KMS-11 (cell line): ENCODE results near the gene FTL.

Source experiments
- H2AFZ ChIP-seq: fragments of 200-600 bp; sonication (generic); 2 replicates; pipeline ENCODE4 v1.6.1; 2016; ENCODE audit warnings: antibody characterized with exemption, mixed run types, low read depth
- H3K27ac ChIP-seq: fragments of 200-600 bp; sonication (generic); 2 replicates; pipeline ENCODE4 v1.6.1; 2016; ENCODE audit warnings: mild to moderate bottlenecking, mixed run types
- H3K27me3 ChIP-seq: fragments of 200-600 bp; sonication (generic); 2 replicates; pipeline ENCODE4 v1.6.1; 2017; ENCODE audit warnings: mild to moderate bottlenecking, low read depth, mixed run types, moderate library complexity; ENCODE audit not compliant: insufficient read depth
- H3K36me3 ChIP-seq: fragments of 200-600 bp; sonication (generic); 2 replicates; pipeline ENCODE4 v1.6.1; 2017; ENCODE audit warnings: mild to moderate bottlenecking, mixed run types; ENCODE audit not compliant: insufficient read depth
- H3K4me1 ChIP-seq: fragments of 200-600 bp; sonication (generic); 2 replicates; pipeline ENCODE4 v1.6.1; 2016; ENCODE audit warnings: mild to moderate bottlenecking, low read depth, mixed run types; ENCODE audit not compliant: poor library complexity, severe bottlenecking
- H3K4me2 ChIP-seq: fragments of 200-600 bp; sonication (generic); 2 replicates; pipeline ENCODE4 v1.7.0; 2016; ENCODE audit warnings: mild to moderate bottlenecking, mixed run types
- H3K4me3 ChIP-seq: fragments of 200-600 bp; sonication (generic); IDR thresholded peaks from 2 replicates; pipeline ENCODE4 v1.6.1; 2017; ENCODE audit warnings: low read depth, low read length, mixed read lengths; ENCODE audit not compliant: insufficient read depth
- H3K79me2 ChIP-seq: fragments of 200-600 bp; sonication (generic); 2 replicates; pipeline ENCODE4 v1.6.1; 2016; ENCODE audit warnings: low read depth, mixed run types; ENCODE audit not compliant: insufficient read depth
- H3K9ac ChIP-seq: fragments of 200-600 bp; sonication (generic); 2 replicates; pipeline ENCODE4 v1.6.1; 2016; ENCODE audit warnings: mild to moderate bottlenecking, mixed run types
- H4K20me1 ChIP-seq: fragments of 200-600 bp; sonication (generic); 2 replicates; pipeline ENCODE4 v1.6.1; 2016; ENCODE audit warnings: mild to moderate bottlenecking, mixed run types; ENCODE audit not compliant: insufficient read depth
- TF ChIP-seq, protein P1 (sequence below): fragments of 200-600 bp; sonication (generic); conservative IDR thresholded peaks from 2 replicates; pipeline ENCODE4 v1.6.1; 2017; ENCODE audit warnings: low read depth, mild to moderate bottlenecking, antibody characterized with exemption, low read length, moderate library complexity, mixed read lengths

Gene FTL

DNA sequence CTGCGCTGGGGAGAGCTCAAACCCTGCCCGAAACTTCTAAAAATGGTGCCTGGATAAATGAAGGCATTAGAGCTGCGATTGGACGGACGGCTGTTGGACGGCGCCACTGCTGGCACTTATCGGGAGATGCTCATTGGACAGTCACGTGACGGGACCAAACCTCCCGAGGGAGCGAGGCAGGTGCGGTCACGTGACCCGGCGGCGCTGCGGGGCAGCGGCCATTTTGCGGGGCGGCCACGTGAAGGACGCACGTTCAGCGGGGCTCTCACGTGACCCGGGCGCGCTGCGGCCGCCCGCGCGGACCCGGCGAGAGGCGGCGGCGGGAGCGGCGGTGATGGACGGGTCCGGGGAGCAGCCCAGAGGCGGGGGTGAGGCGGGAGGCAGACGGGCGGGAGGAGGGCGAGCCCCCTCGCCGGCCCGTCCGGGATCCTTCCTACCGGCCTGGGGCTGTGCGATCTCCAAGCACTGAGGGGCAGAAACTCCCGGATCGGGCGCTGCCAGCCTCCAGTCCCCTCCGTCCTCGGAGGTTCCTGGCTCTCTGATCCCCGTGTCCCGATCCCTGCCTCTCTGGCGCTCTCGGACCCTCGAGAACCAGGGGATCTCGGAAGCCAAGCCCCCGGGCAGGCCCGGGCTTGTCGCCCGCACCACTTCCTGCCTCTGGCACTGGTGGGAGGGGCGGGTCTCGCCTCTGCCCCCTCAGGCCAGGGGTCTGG is 10.4 kb upstream of the FTL start, which contains the start of gene BAX:
TSS of gene BAX (plus strand) at position 281 of the 713 bp plus-strand sequence. CDS start at position 335, 54 bp downstream.
- H3K36me3 ChIP-seq: no peaks in the 10 kb centered on the region
- H3K4me3 ChIP-seq: no peak within 1 kb of the TSS
- H4K20me1 ChIP-seq: no peaks in the 10 kb centered on the region
- TF ChIP-seq, protein P1, sequence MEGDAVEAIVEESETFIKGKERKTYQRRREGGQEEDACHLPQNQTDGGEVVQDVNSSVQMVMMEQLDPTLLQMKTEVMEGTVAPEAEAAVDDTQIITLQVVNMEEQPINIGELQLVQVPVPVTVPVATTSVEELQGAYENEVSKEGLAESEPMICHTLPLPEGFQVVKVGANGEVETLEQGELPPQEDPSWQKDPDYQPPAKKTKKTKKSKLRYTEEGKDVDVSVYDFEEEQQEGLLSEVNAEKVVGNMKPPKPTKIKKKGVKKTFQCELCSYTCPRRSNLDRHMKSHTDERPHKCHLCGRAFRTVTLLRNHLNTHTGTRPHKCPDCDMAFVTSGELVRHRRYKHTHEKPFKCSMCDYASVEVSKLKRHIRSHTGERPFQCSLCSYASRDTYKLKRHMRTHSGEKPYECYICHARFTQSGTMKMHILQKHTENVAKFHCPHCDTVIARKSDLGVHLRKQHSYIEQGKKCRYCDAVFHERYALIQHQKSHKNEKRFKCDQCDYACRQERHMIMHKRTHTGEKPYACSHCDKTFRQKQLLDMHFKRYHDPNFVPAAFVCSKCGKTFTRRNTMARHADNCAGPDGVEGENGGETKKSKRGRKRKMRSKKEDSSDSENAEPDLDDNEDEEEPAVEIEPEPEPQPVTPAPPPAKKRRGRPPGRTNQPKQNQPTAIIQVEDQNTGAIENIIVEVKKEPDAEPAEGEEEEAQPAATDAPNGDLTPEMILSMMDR: no peak
- H3K27me3 ChIP-seq: no peaks in the 10 kb centered on the region
- H3K9ac ChIP-seq: peak within 1 kb of the TSS; percentile 79
- H3K79me2 ChIP-seq: peaks cover 10% of the 10 kb centered on the region; the same call in 1 of the 2 replicates
- peaks cover 11% of the 10 kb centered on the region for H3K4me1 ChIP-seq
- peak within 1 kb of the TSS; percentile 72 for H3K4me2 ChIP-seq
- peak within 1 kb of the TSS; percentile 37; the same call in 1 of the 2 replicates for H3K27ac ChIP-seq
- H2AFZ ChIP-seq: peak within 1 kb of the TSS; percentile 91

DNA sequence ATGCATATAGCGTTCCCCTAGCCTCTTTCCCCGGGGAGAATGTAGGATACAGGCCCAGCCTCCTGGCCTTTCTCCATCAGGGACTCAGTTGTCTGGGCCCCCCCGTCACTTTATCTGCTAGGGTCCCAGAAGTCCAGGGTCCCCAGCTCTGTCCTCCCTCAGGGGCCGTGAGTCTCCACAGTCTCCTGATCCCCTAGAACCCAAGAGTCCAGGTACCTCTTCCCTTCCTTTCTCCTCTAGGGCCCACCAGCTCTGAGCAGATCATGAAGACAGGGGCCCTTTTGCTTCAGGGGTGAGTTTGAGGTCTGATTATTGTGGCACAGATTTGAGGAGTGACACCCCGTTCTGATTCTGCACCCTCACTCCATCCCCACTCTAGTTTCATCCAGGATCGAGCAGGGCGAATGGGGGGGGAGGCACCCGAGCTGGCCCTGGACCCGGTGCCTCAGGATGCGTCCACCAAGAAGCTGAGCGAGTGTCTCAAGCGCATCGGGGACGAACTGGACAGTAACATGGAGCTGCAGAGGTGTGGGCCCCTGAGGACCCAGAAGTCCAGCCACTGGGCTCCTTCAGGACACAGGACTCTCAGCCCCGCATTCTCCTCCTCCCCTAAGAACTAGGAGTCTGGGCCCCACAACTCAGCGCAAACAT is 9.7 kb upstream of the FTL start:
- Histone ChIP-seq H3K36me3 (no peaks in the 10 kb centered on the region), H3K9ac (peak overlapping the region; percentile 79), H4K20me1 (no peaks in the 10 kb centered on the region), H3K4me2 (peak overlapping the region; percentile 72), H3K27ac (peak overlapping the region; percentile 37; the same call in 1 of the 2 replicates), H3K4me1 (peaks cover 11% of the 10 kb centered on the region), H3K27me3 (no peaks in the 10 kb centered on the region), H3K4me3 (no peak overlapping the region), H3K79me2 (peaks cover 10% of the 10 kb centered on the region; the same call in 1 of the 2 replicates), H2AFZ (peak overlapping the region; percentile 91)
- TF ChIP-seq, protein P1: no peak

DNA sequence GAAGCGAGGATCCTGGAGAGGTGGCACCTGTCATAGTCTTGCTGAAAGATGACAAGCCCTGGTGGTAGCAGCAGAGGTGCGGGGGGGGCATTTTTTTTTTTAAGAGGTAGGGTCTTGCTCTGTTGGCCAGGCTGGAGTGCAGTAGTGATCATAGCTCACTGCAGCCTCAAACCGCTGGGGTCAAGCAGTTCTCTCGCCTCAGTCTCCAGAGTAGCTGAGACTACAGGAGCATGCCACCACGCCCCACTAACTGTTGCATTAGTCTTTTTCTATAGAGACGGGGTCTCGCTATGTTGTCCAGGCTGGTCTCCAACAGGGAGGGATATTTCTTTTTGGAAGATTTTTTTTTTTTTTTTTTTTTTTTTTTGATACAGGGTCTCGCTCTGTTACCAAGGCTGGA is 7.1 kb upstream of the FTL start:
- no peak overlapping the region for H3K4me3 ChIP-seq

DNA sequence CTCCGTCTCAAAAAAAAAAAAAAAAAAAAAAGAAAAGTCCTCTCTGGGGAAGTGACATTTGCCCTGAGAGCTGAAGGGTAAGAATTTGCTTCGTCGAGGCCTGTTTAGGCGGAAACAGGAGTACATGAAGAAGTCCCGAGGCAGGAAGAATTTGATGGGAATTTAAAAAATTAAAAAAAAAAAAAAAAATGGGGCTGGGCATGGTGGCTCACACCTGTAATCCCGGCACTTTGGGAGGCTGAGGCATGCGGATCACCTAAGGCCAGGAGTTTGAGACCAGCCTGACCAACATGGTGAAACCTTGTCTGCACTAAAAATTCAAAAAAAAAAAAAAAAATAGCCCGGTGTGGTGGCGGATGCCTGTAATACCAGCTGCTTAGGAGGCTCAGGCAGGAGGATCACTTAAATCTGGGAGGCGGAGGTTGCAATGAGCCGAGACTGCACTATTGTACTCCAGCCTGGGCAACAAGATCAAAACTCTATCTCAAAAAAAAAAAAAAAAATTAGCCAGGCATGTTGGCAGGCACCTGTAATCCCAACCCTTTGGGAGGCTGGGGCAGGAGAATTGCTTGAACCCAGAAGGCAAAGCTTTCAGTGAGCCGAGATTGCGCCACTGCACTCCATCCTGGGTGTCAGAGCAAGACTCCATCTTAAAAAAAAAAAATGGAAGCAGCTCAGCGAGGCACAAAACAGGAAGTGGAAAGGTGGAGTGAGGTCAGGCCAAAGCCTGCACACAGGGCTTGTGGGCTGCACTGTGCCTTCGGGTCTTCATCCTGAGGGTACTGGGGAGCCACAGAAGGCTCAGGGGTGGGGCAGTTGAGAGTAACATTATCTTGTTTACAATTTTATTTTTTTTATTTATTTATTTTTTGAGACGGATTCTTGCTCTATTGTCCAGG is 5.5 kb upstream of the FTL start:
- peaks cover 10% of the 10 kb centered on the region; the same call in 1 of the 2 replicates for H3K79me2 ChIP-seq
- no peaks in the 10 kb centered on the region for H4K20me1 ChIP-seq
- H3K9ac ChIP-seq: no peak overlapping the region
- TF ChIP-seq, protein P1: no peak
- no peak overlapping the region for H3K4me3 ChIP-seq
- H2AFZ ChIP-seq: no peak overlapping the region
- no peaks in the 10 kb centered on the region for H3K36me3 ChIP-seq
- H3K4me2 ChIP-seq: no peak overlapping the region
- H3K27ac ChIP-seq: no peak overlapping the region
- peaks cover 27% of the 10 kb centered on the region for H3K4me1 ChIP-seq
- no peaks in the 10 kb centered on the region for H3K27me3 ChIP-seq

More for the DNA sequence above, 7.1 kb upstream of the FTL start:
- H3K9ac ChIP-seq: no peak overlapping the region
- H3K79me2 ChIP-seq: peaks cover 10% of the 10 kb centered on the region; the same call in 1 of the 2 replicates
- H3K36me3 ChIP-seq: no peaks in the 10 kb centered on the region
- no peak overlapping the region for H3K27ac ChIP-seq
- no peaks in the 10 kb centered on the region for H4K20me1 ChIP-seq
- no peak overlapping the region for H2AFZ ChIP-seq
- H3K27me3 ChIP-seq: no peaks in the 10 kb centered on the region
- peaks cover 17% of the 10 kb centered on the region for H3K4me1 ChIP-seq
- TF ChIP-seq, protein P1: no peak
- no peak overlapping the region for H3K4me2 ChIP-seq
